Astrocyte of the cerebellum (primary cell): ENCODE data around the gene IL11.
A peak's percentile ranks its signal among the peaks of the same experiment; 100 is the strongest.
"Not testable (repeated sequence)": the region's sequence is repeated elsewhere in the genome, so short reads cannot be mapped to it uniquely, and the experiment has no call there.

Source experiments
- DNase-seq: peaks from one replicate; pipeline ENCODE4 v3.0.0-alpha.2; 2011; ENCODE audit warnings: low read depth
- H3K4me3 ChIP-seq: 2 replicates; pipeline ENCODE4 v1.5.1; 2011; ENCODE audit warnings: mild to moderate bottlenecking, low read depth, low read length, moderate library complexity
- CTCF ChIP-seq: IDR thresholded peaks from 2 replicates; pipeline ENCODE4 v1.5.1; 2012; ENCODE audit warnings: low read length, low read depth, moderate library complexity, mild to moderate bottlenecking; ENCODE audit errors: missing control alignments
- in situ Hi-C: cut with HindIII; loops from 2 replicates; pipeline ENCODE4 v1.10.0; 2017; ENCODE audit warnings: low sequenced_read_pairs

IL11 gene

GRCh38 chr19:55370305-55370988, at the start of gene IL11:
IL11 (minus strand) TSS chr19:55370463; CDS start chr19:55370310, 153 bp downstream.
- in situ Hi-C loops = no loop called here
- no peak for DNase-seq
- peak within 1 kb of the TSS; percentile 51 for H3K4me3 ChIP-seq
- no peak for TF ChIP-seq CTCF

DNA sequence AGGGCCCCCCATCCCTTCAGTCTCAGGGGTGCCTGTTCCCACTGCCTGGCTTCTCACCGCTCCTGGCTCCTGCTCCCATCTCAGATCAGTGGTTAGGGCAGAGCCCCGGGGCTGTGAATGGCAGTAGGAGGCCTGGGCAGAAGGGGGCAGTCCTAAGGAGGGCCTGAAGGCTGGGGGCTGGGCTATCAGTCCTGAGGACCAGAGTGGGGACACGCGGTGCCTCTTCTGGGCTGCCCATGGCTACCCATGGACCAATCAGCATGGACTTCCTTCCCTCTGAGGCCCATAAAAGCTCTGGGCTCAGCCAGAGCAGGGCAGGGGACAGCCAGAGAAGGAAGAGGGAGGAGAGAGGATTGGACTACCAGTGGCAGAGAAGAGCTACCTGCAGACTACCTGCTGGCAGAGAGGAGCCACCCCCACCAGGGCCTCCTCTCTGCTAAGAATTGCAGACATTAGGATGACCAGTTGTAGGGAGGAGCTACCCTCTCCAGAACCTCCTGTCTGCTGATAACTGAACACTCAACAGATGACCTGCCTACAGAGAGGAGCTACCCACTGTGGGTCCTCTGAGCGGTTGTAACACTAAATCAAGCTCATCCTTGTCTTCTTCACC, 49.5 kb upstream of the IL11 start:
- no peak overlapping the region for H3K4me3 ChIP-seq
- DNase-seq = no peak
- TF ChIP-seq CTCF = no peak
- in situ Hi-C loops = loop anchor here (10.0 kb wide), 1 partner anchor 245 kb away; no protein-coding TSS in a partner anchor

GRCh38 chr19:55419103-55419502, 48.8 kb upstream of the IL11 start:
- in situ Hi-C loops = loop anchor here (10.0 kb wide), 1 partner anchor 244 kb away; no protein-coding TSS in a partner anchor
- H3K4me3 ChIP-seq = no peak overlapping the region
- no peak for DNase-seq
- TF ChIP-seq CTCF = no peak

- TF ChIP-seq CTCF = peak; percentile 78
- peak; percentile 76 for DNase-seq
- in situ Hi-C loops = loop anchor here (10.0 kb wide), 1 partner anchor 243 kb away; no protein-coding TSS in a partner anchor
- no peak overlapping the region for H3K4me3 ChIP-seq
Observed at GRCh38 chr19:55418185-55418584, 47.9 kb upstream of the IL11 start.

- no peak overlapping the region for H3K4me3 ChIP-seq
- in situ Hi-C loops = loop anchor here (10.0 kb wide), 1 partner anchor 235 kb away; no protein-coding TSS in a partner anchor
- TF ChIP-seq CTCF = no peak
- no peak for DNase-seq
Observed at GRCh38 chr19:55410168-55410567, 39.9 kb upstream of the IL11 start.

- DNase-seq, in situ Hi-C loops, H3K4me3 ChIP-seq: not testable (repeated sequence)
Observed at GRCh38 chr19:55409179-55409578, 38.9 kb upstream of the IL11 start.

DNA sequence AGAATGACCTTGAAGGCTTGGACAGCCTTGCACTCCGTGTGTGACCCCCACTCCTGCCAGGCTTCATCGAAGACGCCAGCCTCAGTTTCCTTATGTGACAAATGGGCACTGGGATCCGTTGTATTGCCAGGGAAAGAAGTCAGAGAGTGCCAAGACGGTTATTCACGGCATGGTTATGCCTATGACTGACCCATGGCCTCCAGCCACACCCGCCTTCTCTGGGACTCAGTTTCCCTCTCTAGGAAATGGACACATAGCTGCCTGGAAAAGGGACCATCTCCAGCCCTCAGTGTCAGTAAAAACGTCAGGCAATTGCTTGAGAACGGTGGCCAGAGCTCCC, 38.2 kb upstream of the IL11 start:
- no peak for DNase-seq
- TF ChIP-seq CTCF = no peak
- in situ Hi-C loops = no loop called here
- H3K4me3 ChIP-seq = peak overlapping the region; percentile 81
